ENCODE results near the gene CLSTN1.

GRCh38 chr1:9780554-9781110 is 43.1 kb downstream of the CLSTN1 start:
- TF ChIP-seq ETV6 (CRISPR knock-in tag; IDR thresholded peaks at IDR 0.05): no peak
- no peak for TF ChIP-seq CTCF (IDR thresholded peaks at IDR 0.05)
- TF ChIP-seq NR3C1 (CRISPR knock-in tag; conservative IDR thresholded peaks at IDR 0.05; ENCODE audit: low read depth): no peak
- no peak for TF ChIP-seq ZNF416 (CRISPR knock-in tag; IDR thresholded peaks at IDR 0.05)
- TF ChIP-seq CREB1 (CRISPR knock-in tag; IDR thresholded peaks at IDR 0.05): no peak
- no peak for TF ChIP-seq MAX (CRISPR knock-in tag; IDR thresholded peaks at IDR 0.05)
- no peak for TF ChIP-seq RELA (CRISPR knock-in tag; IDR thresholded peaks at IDR 0.05; ENCODE audit: borderline replicate concordance)
- TF ChIP-seq NR2C2 (CRISPR knock-in tag; IDR thresholded peaks at IDR 0.05): no peak
